Embryonic facial prominence (tissue), 1 donor: ENCODE measurements around the gene ELP4.

ENCODE experiments used
- DNase-seq: peaks from one replicate; pipeline ENCODE4 v3.0.0-alpha.2; 2016; ENCODE audit errors: extremely low spot score

The ELP4 gene

GRCh38 chr11:31772412-31772811 is 262.8 kb downstream of the ELP4 start:
- no peak for DNase-seq

GRCh38 chr11:31779374-31779791 is 269.8 kb downstream of the ELP4 start:
- DNase-seq: no peak

- no peak for DNase-seq
Measured at GRCh38 chr11:31780078-31780477, 270.5 kb downstream of the ELP4 start.

GRCh38 chr11:31780480-31780971 is 271.0 kb downstream of the ELP4 start:
- no peak for DNase-seq

GRCh38 chr11:31782257-31782656 is 272.7 kb downstream of the ELP4 start:
- DNase-seq: no peak

- DNase-seq: no peak
Measured at GRCh38 chr11:31783252-31783651, 273.7 kb downstream of the ELP4 start.

- no peak for DNase-seq
Measured at GRCh38 chr11:31784611-31785010, 275.0 kb downstream of the ELP4 start.

- no peak for DNase-seq
Measured at GRCh38 chr11:31786996-31787685, 277.6 kb downstream of the ELP4 start.

- no peak for DNase-seq
Measured at GRCh38 chr11:31788085-31788484, 278.5 kb downstream of the ELP4 start.

- no peak for DNase-seq
Measured at GRCh38 chr11:31790649-31791048, 281.1 kb downstream of the ELP4 start.

GRCh38 chr11:31792036-31792435 is 282.5 kb downstream of the ELP4 start:
- DNase-seq: no peak

GRCh38 chr11:31792456-31792855 is 282.9 kb downstream of the ELP4 start:
- no peak for DNase-seq

- no peak for DNase-seq
Measured at GRCh38 chr11:31793264-31793663, 283.7 kb downstream of the ELP4 start.

GRCh38 chr11:31794548-31794947 is 285.0 kb downstream of the ELP4 start:
- DNase-seq: no peak

- DNase-seq: no peak
Measured at GRCh38 chr11:31795706-31796498, 286.3 kb downstream of the ELP4 start.

GRCh38 chr11:31796499-31797189 is 287.1 kb downstream of the ELP4 start:
- DNase-seq: no peak

- DNase-seq: no peak
Measured at GRCh38 chr11:31797190-31798056, 287.9 kb downstream of the ELP4 start.

GRCh38 chr11:31798057-31798553 is 288.5 kb downstream of the ELP4 start:
- DNase-seq: no peak

- no peak for DNase-seq
Measured at GRCh38 chr11:31798554-31799434, 289.2 kb downstream of the ELP4 start.
